Endothelial cell of umbilical vein (primary cell): ENCODE data around the gene POLR3A. TPM values are rescaled to one million over a fixed set of nuclear protein-coding genes. Genes with fewer than 3 reads are reported as not detected.

Experiments
- BruUV-seq: library from RNA; stranded (reverse); fragments of 400-500 nt; replicated peaks from 2 replicates; lab custom pipeline; 2021; lab: Mats Ljungman, UMichigan
- CTCF ChIA-PET: fragments of 300-600, 350-600 bp; sonication (Branson Sonifier 250); formaldehyde crosslinking; loops from one replicate; lab custom pipeline; 2021; ENCODE audit warnings: antibody characterized with exemption, inconsistent platforms; lab: Charles Lee
- POLR2A ChIA-PET: fragments of 300-600, 350-600 bp; sonication (Branson Sonifier 250); formaldehyde crosslinking; loops from one replicate; lab custom pipeline; 2021; ENCODE audit warnings: antibody characterized with exemption, inconsistent platforms; lab: Charles Lee
- DNase-seq: peaks from one replicate; pipeline ENCODE4 v3.0.0-alpha.2; 2011; ENCODE audit warnings: low read depth, low spot score
- FAIRE-seq: peaks from 2 replicates; lab custom pipeline; 2011; peaks lifted over from hg19 to GRCh38; lab: Jason Lieb, UNC
- H2AFZ ChIP-seq: 2 replicates; pipeline ENCODE4 v1.6.0; 2012; ENCODE audit warnings: low read depth, low read length, control low read depth, inconsistent platforms
- H3K27ac ChIP-seq: 2 replicates; pipeline ENCODE4 v1.5.1; 2011; ENCODE audit warnings: low read depth, mild to moderate bottlenecking, control low read depth, low read length, moderate library complexity; ENCODE audit not compliant: insufficient read depth
- H3K27me3 ChIP-seq, 2 experiments: 2 replicates each; pipeline versions ENCODE4 v1.6.0 to v1.6.1; 2011; ENCODE audit warnings: low read length in 2 of 2, mixed read lengths in 1 of 2; ENCODE audit not compliant: control insufficient read depth in 2 of 2, insufficient read depth in 2 of 2
- H3K36me3 ChIP-seq, 2 experiments: 2 replicates in 1 of 2; 3 replicates in 1 of 2; pipeline ENCODE4 v1.5.1; 2011; ENCODE audit warnings: low read length in 2 of 2, mild to moderate bottlenecking in 1 of 2, moderate library complexity in 1 of 2; ENCODE audit not compliant: control insufficient read depth in 2 of 2, insufficient read depth in 2 of 2; ENCODE audit errors: extremely low read depth in 1 of 2
- H3K4me1 ChIP-seq: 3 replicates; pipeline ENCODE4 v1.5.1; 2011; ENCODE audit warnings: mild to moderate bottlenecking, low read length; ENCODE audit not compliant: control insufficient read depth, insufficient read depth; ENCODE audit errors: extremely low read depth
- H3K4me2 ChIP-seq: 2 replicates; pipeline ENCODE4 v1.6.1; 2011; ENCODE audit warnings: low read length, control low read depth, mixed read lengths; ENCODE audit not compliant: insufficient read depth
- H3K4me3 ChIP-seq, 3 experiments: fragments of 200-600 bp in 1 of 3; sonication (generic), shearing (Covaris generic) in 1 of 3; replicated peaks in 1 of 3; 2 replicates each; pipeline ENCODE4 v1.5.1; 2011 to 2016; ENCODE audit warnings: control low read depth in 3 of 3, low read length in 3 of 3, mild to moderate bottlenecking in 2 of 3, inconsistent platforms in 1 of 3, low read depth in 1 of 3, moderate library complexity in 1 of 3; ENCODE audit not compliant: insufficient read depth in 1 of 3
- H3K79me2 ChIP-seq: 2 replicates; pipeline ENCODE4 v1.6.0; 2012; ENCODE audit warnings: low read length, inconsistent platforms; ENCODE audit not compliant: control insufficient read depth, insufficient read depth
- H3K9ac ChIP-seq: replicated peaks from 2 replicates; pipeline ENCODE3; 2011; ENCODE audit warnings: low read length, control low read depth; ENCODE audit not compliant: insufficient read depth; ENCODE audit errors: extremely low read depth
- H3K9me1 ChIP-seq: replicated peaks from 3 replicates; pipeline ENCODE4 v1.6.0; 2011; ENCODE audit warnings: mild to moderate bottlenecking, low read length; ENCODE audit not compliant: control insufficient read depth, insufficient read depth; ENCODE audit errors: extremely low read depth
- H3K9me3 ChIP-seq: replicated peaks from 2 replicates; pipeline ENCODE4 v1.5.1; 2012; ENCODE audit warnings: low read length, inconsistent platforms; ENCODE audit not compliant: control insufficient read depth, insufficient read depth
- H4K20me1 ChIP-seq: replicated peaks from 2 replicates; pipeline ENCODE3; 2011; ENCODE audit warnings: mild to moderate bottlenecking, low read length; ENCODE audit not compliant: control insufficient read depth, insufficient read depth; ENCODE audit errors: extremely low read depth
- EZH2 ChIP-seq: IDR thresholded peaks from 2 replicates; pipeline ENCODE4 v1.6.1; 2012; ENCODE audit warnings: borderline replicate concordance, low read depth, mild to moderate bottlenecking, moderate library complexity, low read length, inconsistent platforms; ENCODE audit not compliant: severe bottlenecking
- FOS ChIP-seq: IDR thresholded peaks from 2 replicates; pipeline ENCODE4 v1.6.1; 2011; ENCODE audit warnings: mild to moderate bottlenecking, low read length, moderate library complexity, borderline replicate concordance; ENCODE audit not compliant: insufficient read depth
- GATA2 ChIP-seq: IDR thresholded peaks from 2 replicates; pipeline ENCODE4 v1.7.0; 2011; ENCODE audit warnings: low read depth, mild to moderate bottlenecking, moderate library complexity, mixed read lengths, low read length; ENCODE audit not compliant: insufficient read length, insufficient read depth
- JUN ChIP-seq: IDR thresholded peaks from 2 replicates; pipeline ENCODE4 v1.6.1; 2011; ENCODE audit warnings: borderline replicate concordance, low read depth; ENCODE audit not compliant: insufficient read length, insufficient read depth
- MYC ChIP-seq: IDR thresholded peaks from one replicate; pipeline ENCODE4 v1.6.1; 2011; ENCODE audit warnings: mild to moderate bottlenecking, low read depth, low read length
- POLR2A ChIP-seq: IDR thresholded peaks from 2 replicates; pipeline ENCODE4 v1.6.1; 2012; ENCODE audit warnings: low read depth, mild to moderate bottlenecking, control low read depth, low read length
- POLR2AphosphoS5 ChIP-seq: IDR thresholded peaks from 2 replicates; pipeline ENCODE4 v1.6.1; 2012; ENCODE audit warnings: low read depth, mild to moderate bottlenecking, control low read depth, low read length, moderate library complexity; ENCODE audit not compliant: insufficient read depth
- dilution Hi-C: fragments of 300-500 bp; cut with MboI; formaldehyde crosslinking; loops from one replicate; pipeline ENCODE4 v1.15.0; 2019; ENCODE audit warnings: low sequenced_read_pairs; ENCODE audit not compliant: extremely low pct_ligation_motif_present
- intact Hi-C: fragments of 100-400 bp; cut with micrococcal nuclease; formaldehyde crosslinking; loops from one replicate; pipeline ENCODE4 v1.10.0; 2022
- polyA plus RNA-seq, 4 experiments: library from polyadenylated mRNA; depleted of rRNA in 3 of 4; stranded (reverse) in 3 of 4; unstranded in 1 of 4; fragments of >200 nt; gene quantifications; 2 replicates each; pipeline versions ENCODE4 v1.2.1 to v1.2.3, GENCODE V29; 2011 to 2012; ENCODE audit warnings: missing spikeins in 1 of 4
- total RNA-seq: library from RNA; stranded (reverse); gene quantifications from 2 replicates; pipeline ENCODE4 v1.2.3, GENCODE V29; 2021
- TF ChIP-seq, protein P1 (sequence below), 2 donors: IDR thresholded peaks; 1 replicate in 1 of 2; 2 replicates in 1 of 2; pipeline ENCODE4 v1.5.1; 2011; ENCODE audit warnings: low read length in 2 of 2, mild to moderate bottlenecking in 2 of 2, moderate library complexity in 2 of 2, control low read depth in 1 of 2, inconsistent platforms in 1 of 2, low read depth in 1 of 2; ENCODE audit not compliant: insufficient read depth in 1 of 2; ENCODE audit errors: extremely low read depth in 1 of 2
- TF ChIP-seq, protein P2 (sequence below): IDR thresholded peaks from 2 replicates; pipeline ENCODE4 v1.6.1; 2011; ENCODE audit not compliant: insufficient read depth, insufficient read length

The POLR3A gene
- total and polyA plus RNA-seq, 2 donors (not counting 3 experiments of a cell fraction or from before 2014, with no cell fraction given), result 9.5 to 25.3 TPM

- Histone ChIP-seq H3K4me1 (no peaks in the 10 kb centered on the region), H3K27ac (no peak overlapping the region), H3K27me3 (no peaks in the 10 kb centered on the region), H3K4me2 (no peak overlapping the region), H3K4me3 (no peak overlapping the region), H4K20me1 (no peaks in the 10 kb centered on the region), H2AFZ (no peak overlapping the region), H3K36me3 (peaks cover 23 to 28% of the 10 kb centered on the region in 2 experiments), H3K9ac (no peak overlapping the region), H3K9me1 (no peaks in the 10 kb centered on the region), H3K79me2 (no peaks in the 10 kb centered on the region), H3K9me3 (no peaks in the 10 kb centered on the region)
- POLR2A ChIA-PET, result interaction anchor here (0.7 kb wide), 1 partner anchor 42 kb away, joined by 3 read pairs; no protein-coding TSS in a partner anchor
- FAIRE-seq, result no peak
- dilution Hi-C loops (no loop called here), intact Hi-C loops (no loop called here)
- BruUV-seq, result no TSS peak
- CTCF ChIA-PET, result interaction anchor here (0.9 to 1.7 kb wide), 2 partner anchors 22 to 163 kb away, joined by 3 to 8 read pairs; no protein-coding TSS in a partner anchor
- DNase-seq, result no peak
- TF ChIP-seq, protein P1, sequence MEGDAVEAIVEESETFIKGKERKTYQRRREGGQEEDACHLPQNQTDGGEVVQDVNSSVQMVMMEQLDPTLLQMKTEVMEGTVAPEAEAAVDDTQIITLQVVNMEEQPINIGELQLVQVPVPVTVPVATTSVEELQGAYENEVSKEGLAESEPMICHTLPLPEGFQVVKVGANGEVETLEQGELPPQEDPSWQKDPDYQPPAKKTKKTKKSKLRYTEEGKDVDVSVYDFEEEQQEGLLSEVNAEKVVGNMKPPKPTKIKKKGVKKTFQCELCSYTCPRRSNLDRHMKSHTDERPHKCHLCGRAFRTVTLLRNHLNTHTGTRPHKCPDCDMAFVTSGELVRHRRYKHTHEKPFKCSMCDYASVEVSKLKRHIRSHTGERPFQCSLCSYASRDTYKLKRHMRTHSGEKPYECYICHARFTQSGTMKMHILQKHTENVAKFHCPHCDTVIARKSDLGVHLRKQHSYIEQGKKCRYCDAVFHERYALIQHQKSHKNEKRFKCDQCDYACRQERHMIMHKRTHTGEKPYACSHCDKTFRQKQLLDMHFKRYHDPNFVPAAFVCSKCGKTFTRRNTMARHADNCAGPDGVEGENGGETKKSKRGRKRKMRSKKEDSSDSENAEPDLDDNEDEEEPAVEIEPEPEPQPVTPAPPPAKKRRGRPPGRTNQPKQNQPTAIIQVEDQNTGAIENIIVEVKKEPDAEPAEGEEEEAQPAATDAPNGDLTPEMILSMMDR (IDR thresholded peaks at IDR 0.05; ENCODE audit: extremely low read depth in 1 of 2, insufficient read depth in 1 of 2, low read depth in 1 of 2, low read length in 2 of 2), result no peak
- TF ChIP-seq GATA2, result no peak
- no peak for TF ChIP-seq JUN
- no peak for TF ChIP-seq FOS
- TF ChIP-seq MYC, result no peak
- no peak for TF ChIP-seq POLR2A
- no peak for TF ChIP-seq POLR2AphosphoS5
- TF ChIP-seq, protein P2, sequence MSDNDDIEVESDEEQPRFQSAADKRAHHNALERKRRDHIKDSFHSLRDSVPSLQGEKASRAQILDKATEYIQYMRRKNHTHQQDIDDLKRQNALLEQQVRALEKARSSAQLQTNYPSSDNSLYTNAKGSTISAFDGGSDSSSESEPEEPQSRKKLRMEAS, result no peak
- no peak for TF ChIP-seq EZH2
These were observed 19.0 kb downstream of the POLR3A start for GRCh38 chr10:78010278-78010677.
